IPS-18a (cell line): ENCODE results near the gene CPAMD8.

ENCODE experiments used
- H3K27ac ChIP-seq: one replicate; pipeline ENCODE4 v1.5.1; 2013; ENCODE audit warnings: low read length
- H3K27me3 ChIP-seq: one replicate; pipeline ENCODE4 v1.6.1; 2013; ENCODE audit warnings: mild to moderate bottlenecking, low read length; ENCODE audit not compliant: control insufficient read depth, insufficient read depth
- H3K36me3 ChIP-seq: one replicate; pipeline ENCODE4 v1.6.1; 2013; ENCODE audit warnings: low read depth, low read length; ENCODE audit not compliant: control insufficient read depth
- H3K4me1 ChIP-seq: one replicate; pipeline ENCODE4 v1.6.1; 2013; ENCODE audit warnings: low read depth, low read length; ENCODE audit not compliant: control insufficient read depth
- H3K4me3 ChIP-seq: one replicate; pipeline ENCODE4 v1.5.1; 2013; ENCODE audit warnings: low read length
- H3K9ac ChIP-seq: one replicate; pipeline ENCODE4 v1.6.1; 2013; ENCODE audit warnings: mild to moderate bottlenecking, low read length, moderate library complexity
- H3K9me3 ChIP-seq: one replicate; pipeline ENCODE4 v1.6.1; 2013; ENCODE audit warnings: low read depth, low read length; ENCODE audit not compliant: control insufficient read depth

Gene CPAMD8

DNA sequence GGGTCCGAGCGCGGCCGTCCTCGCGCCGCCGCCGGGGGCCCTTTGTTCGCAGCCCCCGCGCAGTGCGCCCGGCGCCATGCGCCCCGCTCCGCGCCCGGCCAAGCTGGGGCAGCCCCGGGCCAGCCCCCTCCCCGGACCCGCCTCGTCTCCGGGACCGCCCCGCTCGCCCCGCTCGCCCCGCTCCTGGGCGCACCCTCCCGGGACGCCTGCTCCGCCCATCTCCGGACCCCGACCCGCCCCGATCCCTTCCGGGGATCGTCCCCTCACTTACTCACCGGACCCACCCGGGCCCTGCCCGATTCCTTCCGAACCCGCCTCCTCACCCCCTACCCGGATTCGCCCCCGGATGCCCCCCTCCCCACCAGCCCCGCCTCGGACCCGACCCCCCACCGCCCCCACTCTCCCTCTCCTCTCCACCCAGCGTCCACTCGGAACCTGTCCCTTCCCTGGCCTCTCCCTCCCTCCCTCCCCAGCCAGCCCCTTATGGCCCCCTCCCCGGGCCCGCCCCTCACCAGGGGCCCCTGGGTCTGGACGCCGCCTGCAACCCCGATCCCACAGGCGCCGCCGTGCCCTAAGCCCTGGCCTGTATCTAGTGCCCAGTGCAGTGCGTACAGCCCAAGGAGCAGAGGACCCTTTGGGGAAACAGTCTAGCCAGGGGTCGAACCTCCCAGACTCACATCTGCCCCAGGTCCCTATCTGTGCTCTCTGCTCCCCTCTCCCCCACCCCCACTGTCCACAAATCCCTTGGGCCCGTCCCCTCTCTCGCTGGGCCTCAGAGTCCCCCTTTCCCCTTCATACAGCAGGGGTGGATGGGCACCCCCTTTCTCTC lies at the start of gene CPAMD8:
Gene CPAMD8 (minus strand): TSS at position 105 of the 829 bp plus-strand sequence. CDS start 168 bp downstream, outside the sequence.
- Histone ChIP-seq H3K9ac (peak within 1 kb of the TSS; percentile 50), H3K9me3 (peaks cover 5% of the 10 kb centered on the region), H3K36me3 (no peaks in the 10 kb centered on the region), H3K4me1 (peaks cover 6% of the 10 kb centered on the region), H3K4me3 (peak within 1 kb of the TSS; percentile 83), H3K27ac (no peak within 1 kb of the TSS), H3K27me3 (peaks cover 19% of the 10 kb centered on the region)

DNA sequence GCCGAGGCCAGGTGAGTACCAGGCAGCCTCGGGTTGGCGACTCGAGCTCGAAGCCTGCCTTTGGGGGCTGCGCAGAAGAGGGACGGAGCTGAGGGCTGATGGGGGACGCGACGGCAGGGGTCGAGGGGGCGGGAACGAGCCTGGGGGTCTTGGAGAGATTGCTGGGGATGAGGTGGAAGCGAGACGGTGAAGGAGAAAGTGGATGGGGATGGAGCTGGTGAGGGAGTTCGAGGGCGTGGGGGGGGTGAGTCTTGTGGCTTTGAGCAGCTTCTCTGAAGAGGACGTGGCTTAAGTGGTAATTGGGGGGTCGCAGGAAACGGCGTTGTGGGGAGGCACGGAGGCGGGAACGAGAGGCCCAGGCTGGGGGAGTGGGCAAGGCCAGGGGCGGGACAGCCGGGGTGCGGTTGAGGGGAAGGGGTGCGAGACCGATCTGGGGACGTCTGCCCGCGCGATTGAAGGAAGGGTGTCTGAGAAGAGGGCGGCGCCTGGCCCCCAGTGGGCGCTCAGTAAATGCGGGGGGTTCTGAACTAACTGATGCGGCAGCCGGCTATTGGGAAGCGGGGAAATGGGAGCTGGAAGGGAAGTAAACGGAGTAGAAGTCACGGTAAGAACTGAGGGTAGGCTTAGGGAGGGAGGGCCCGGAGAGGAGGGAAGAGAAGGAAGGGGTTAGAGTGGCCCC lies 49.4 kb upstream of the CPAMD8 start:
- H3K9me3 ChIP-seq: no peaks in the 10 kb centered on the region
- H3K27me3 ChIP-seq: no peaks in the 10 kb centered on the region
- H3K9ac ChIP-seq: peak overlapping the region; percentile 21
- peak overlapping the region; percentile 82 for H3K4me3 ChIP-seq
- no peak overlapping the region for H3K27ac ChIP-seq
- peaks cover 20% of the 10 kb centered on the region for H3K4me1 ChIP-seq
- peaks cover 17% of the 10 kb centered on the region for H3K36me3 ChIP-seq

DNA sequence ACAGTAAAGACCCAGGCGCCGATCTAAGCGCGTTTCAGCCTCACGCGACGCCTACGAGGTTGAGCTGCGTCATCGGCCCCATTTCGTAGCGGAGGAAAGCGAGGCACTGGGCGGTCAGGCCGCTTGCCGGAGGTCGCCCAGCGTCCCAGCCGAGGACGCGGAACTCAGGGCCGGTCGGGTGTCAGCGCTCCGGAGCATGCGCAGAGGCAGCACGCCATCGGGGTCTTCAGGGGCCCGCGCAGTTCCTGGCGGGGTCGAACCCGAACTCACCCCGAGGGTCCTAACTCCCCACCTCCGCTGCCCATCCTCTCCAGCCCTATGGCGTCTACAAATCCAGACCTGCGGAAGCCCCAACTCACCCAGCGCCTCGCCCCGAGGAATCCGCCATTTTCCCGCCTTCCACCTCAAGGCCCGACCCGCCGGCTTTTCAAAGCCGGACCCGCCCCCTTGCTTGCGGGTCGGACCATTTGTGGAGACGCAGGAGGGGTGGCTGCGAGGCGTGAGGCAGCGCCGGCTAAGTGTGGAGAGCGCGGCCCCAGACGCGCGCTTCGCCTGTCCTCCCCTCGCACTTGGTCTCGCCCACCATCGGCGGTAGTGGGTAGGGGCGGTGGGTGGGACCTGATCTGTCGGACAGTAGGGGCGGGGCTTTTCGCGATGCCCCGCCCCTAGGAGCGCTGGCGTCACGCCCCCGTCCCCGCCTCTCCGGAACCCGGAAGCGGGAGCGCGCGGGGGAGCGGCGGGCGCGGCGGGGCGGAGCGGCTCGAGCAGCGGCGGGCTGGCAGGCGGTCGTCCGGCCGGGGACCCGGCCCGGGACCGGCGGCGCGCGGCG lies 48.6 kb upstream of the CPAMD8 start, which contains the start of the genes HAUS8 and MYO9B:
Gene HAUS8 (minus strand): TSS at position 418 of the 829 bp plus-strand sequence. CDS start 30 bp downstream, at position 388.
Gene MYO9B (plus strand): TSS at position 743 of the 829 bp plus-strand sequence. CDS start 25,941 bp downstream, outside the sequence.
- Histone ChIP-seq H3K4me3 (peak within 1 kb of the TSS; percentile 82), H3K36me3 (peaks cover 19% of the 10 kb centered on the region), H3K9me3 (no peaks in the 10 kb centered on the region), H3K4me1 (peaks cover 20% of the 10 kb centered on the region), H3K27ac (peak within 1 kb of the TSS; percentile 95), H3K9ac (peak within 1 kb of the TSS; percentile 94), H3K27me3 (no peaks in the 10 kb centered on the region)

DNA sequence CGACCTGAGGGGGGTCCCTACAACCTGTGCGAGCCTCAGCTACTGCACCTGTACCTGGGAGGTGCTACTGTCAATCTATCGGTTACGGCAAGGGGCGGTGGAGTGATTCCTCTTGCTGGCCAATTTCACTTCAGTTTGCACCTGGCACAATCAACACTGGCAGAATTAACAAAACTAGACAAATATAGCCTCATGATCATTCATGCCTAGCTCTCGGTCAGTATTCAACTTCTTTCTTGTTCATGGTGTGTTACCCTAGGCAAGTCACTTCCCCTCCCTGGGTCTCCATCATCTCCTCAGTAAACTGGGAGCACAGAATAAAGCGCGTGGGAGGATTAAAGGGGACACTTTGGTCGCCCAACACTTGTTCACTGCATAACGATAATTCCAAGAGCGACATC lies 48.0 kb upstream of the CPAMD8 start:
- H3K4me3 ChIP-seq: peak overlapping the region; percentile 72
- H3K4me1 ChIP-seq: peaks cover 16% of the 10 kb centered on the region
- peak overlapping the region; percentile 94 for H3K9ac ChIP-seq
- peaks cover 19% of the 10 kb centered on the region for H3K36me3 ChIP-seq
- no peaks in the 10 kb centered on the region for H3K27me3 ChIP-seq
- H3K27ac ChIP-seq: no peak overlapping the region
- H3K9me3 ChIP-seq: no peaks in the 10 kb centered on the region

DNA sequence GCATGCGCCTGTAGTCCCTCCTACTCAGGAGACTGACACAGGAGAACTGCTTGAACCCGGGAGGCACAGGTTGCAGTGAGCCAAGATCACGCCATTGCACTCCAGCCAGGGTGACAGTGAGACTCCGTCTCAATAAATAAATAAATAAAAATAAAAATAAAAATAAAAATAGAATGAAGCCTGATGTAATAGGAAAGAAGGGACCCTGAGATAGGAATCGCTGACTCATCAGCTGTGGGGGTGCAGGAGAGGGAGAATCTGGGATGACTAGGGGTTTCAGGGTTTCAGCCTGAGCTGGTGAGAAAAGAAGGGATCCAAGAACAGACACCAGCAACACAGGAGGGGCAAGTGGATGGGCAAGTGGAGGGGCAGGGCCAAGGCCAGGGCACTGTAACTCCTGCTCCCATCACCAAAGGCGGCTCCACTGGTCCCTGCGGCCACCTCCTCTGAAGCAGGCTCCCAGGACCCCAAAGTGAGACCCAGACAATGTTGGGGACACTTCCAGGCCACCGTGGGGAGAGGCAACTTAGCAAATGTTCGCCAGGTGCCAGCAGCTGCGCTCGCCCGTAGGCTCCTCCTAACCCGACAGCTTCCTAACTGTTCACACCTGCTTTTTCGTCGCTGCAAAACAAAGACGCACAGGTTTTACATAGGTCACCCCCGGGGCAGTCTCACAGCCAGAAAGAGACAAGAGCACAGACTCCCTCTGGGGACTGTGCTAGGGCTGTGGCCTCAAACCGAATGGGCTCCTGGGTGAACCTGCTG lies 47.4 kb upstream of the CPAMD8 start:
- Histone ChIP-seq H3K36me3 (peaks cover 19% of the 10 kb centered on the region), H3K27ac (no peak overlapping the region), H3K4me3 (peak overlapping the region; percentile 72), H3K9me3 (no peaks in the 10 kb centered on the region), H3K27me3 (no peaks in the 10 kb centered on the region), H3K9ac (no peak overlapping the region), H3K4me1 (peaks cover 10% of the 10 kb centered on the region)

DNA sequence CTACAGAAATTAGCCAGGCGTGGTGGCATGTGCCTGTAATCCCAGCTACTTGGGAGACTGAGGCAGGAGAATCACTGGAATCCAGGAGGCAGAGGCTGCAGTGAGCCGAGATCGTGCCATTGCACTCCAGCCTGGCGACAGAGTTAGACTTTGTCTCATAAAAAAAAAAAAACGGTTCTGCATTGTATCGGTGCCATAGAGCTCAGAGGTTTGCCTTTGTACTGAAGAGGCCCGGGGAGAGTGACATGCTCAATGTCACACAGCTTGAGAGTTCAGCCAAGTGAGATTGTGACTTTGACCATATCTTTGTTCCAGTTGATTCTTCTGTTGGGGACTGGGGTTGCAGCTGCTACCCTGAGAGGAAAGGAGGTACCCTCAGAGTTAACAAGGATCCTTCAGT lies 44.3 kb upstream of the CPAMD8 start:
- H3K4me3 ChIP-seq: no peak overlapping the region
- peaks cover 31% of the 10 kb centered on the region for H3K36me3 ChIP-seq
- H3K27me3 ChIP-seq: no peaks in the 10 kb centered on the region
- H3K9me3 ChIP-seq: no peaks in the 10 kb centered on the region
- no peak overlapping the region for H3K9ac ChIP-seq
- H3K4me1 ChIP-seq: peaks cover 4% of the 10 kb centered on the region
- no peak overlapping the region for H3K27ac ChIP-seq

DNA sequence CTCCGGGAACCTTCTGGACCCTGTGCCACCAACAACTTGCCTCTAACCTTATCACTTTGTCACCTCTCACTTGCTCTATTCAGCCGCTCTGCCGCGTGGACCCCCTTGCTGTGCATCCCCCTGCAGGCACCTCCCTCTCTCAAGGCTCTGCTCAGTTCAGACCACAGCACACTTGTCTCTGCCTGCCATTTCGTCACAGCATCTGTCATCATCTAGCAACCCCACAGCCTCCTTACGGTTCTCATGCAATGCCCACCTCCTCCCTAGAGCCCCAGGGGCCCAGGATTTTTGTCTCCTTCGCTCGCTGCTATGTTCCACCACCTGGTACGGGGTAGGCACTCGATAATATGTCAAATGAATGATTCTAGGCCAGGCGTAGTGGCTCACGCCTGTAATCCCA lies 43.8 kb upstream of the CPAMD8 start:
- H3K4me3 ChIP-seq: no peak overlapping the region
- H3K4me1 ChIP-seq: peaks cover 4% of the 10 kb centered on the region
- H3K36me3 ChIP-seq: peaks cover 31% of the 10 kb centered on the region
- H3K9me3 ChIP-seq: no peaks in the 10 kb centered on the region
- no peaks in the 10 kb centered on the region for H3K27me3 ChIP-seq
- no peak overlapping the region for H3K27ac ChIP-seq
- H3K9ac ChIP-seq: no peak overlapping the region

DNA sequence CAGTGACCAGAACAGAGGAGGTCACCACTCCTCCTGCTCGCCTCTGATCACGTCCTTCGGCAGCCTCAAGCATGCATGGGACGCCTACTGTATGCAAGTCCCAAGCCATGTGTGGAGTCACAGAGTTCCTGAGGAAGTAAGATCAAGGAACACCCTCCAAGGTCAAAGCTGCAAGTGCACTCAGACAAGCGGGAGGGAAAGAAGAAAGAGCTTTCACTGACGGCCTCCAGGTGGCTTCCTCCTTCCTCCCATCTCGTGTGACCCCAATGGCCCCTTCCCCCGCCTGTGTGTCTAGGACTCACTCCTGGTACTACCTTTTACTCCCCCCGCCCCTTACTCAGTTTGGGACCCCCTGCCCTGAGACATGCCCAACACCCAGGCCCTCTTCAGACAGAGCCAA lies 42.6 kb upstream of the CPAMD8 start:
- peaks cover 4% of the 10 kb centered on the region for H3K4me1 ChIP-seq
- peaks cover 31% of the 10 kb centered on the region for H3K36me3 ChIP-seq
- H3K4me3 ChIP-seq: no peak overlapping the region
- H3K9ac ChIP-seq: no peak overlapping the region
- H3K27me3 ChIP-seq: no peaks in the 10 kb centered on the region
- H3K27ac ChIP-seq: no peak overlapping the region
- H3K9me3 ChIP-seq: no peaks in the 10 kb centered on the region

DNA sequence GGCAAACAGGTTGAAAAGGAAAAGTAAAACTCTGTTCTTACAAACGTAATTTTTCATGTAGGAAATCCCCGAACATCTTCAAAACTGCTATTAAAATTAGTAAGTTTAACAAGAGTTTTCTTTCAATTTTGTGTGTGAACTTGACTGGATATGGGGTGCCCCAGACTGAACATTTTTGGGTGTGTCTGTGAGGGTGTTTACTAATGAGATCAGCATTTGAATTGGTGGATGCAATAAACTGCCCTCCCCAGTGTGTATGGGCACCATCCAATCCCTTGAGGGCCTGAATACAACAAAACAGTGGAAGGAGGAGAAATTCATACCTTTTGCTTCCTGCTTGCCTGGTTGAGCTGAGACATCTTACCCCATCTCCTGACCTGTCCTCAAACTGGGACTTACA lies 36.8 kb upstream of the CPAMD8 start:
- no peak overlapping the region for H3K9ac ChIP-seq
- peaks cover 3% of the 10 kb centered on the region for H3K9me3 ChIP-seq
- peaks cover 29% of the 10 kb centered on the region for H3K36me3 ChIP-seq
- H3K27ac ChIP-seq: no peak overlapping the region
- H3K27me3 ChIP-seq: no peaks in the 10 kb centered on the region
- peaks cover 4% of the 10 kb centered on the region for H3K4me1 ChIP-seq
- no peak overlapping the region for H3K4me3 ChIP-seq

DNA sequence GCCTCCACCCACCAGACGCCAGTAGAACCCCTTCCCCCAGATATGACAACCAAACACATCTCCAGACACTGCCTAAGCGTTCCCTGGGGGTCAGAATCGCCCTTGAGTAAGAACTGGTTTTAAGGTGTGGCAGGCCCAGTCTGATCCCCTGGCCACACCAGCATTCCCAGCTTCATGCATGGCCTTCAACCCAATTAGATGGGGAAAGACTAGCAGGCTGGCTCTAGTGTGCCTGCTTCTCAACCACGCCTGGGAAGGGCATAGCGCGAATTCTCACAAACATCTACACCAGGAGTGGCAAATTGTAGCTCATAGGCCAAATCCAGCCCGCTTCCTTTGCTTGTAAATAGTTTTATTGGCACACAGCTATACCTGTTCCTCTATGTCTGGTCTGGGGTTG lies 35.1 kb upstream of the CPAMD8 start:
- no peak overlapping the region for H3K27ac ChIP-seq
- H3K27me3 ChIP-seq: no peaks in the 10 kb centered on the region
- H3K9me3 ChIP-seq: peaks cover 14% of the 10 kb centered on the region
- no peaks in the 10 kb centered on the region for H3K4me1 ChIP-seq
- peaks cover 40% of the 10 kb centered on the region for H3K36me3 ChIP-seq
- no peak overlapping the region for H3K9ac ChIP-seq
- H3K4me3 ChIP-seq: no peak overlapping the region
